ENCODE data around the gene XPNPEP1.

DNA sequence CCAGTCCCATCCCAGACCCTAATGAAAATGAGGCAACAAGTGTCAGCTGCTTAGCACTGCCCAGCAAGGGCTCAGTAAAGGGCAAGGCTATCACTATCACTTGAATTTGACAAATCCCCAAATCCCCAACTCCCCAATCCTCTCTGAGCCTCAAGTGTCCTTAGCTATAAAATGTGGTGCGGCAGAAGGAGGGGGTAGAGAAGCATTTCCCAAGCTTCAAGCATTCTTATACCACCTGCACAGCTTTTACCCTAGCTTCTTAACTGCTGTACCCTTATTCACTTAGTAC, 41.6 kb downstream of the XPNPEP1 start:
- TF ChIP-seq, protein P1, sequence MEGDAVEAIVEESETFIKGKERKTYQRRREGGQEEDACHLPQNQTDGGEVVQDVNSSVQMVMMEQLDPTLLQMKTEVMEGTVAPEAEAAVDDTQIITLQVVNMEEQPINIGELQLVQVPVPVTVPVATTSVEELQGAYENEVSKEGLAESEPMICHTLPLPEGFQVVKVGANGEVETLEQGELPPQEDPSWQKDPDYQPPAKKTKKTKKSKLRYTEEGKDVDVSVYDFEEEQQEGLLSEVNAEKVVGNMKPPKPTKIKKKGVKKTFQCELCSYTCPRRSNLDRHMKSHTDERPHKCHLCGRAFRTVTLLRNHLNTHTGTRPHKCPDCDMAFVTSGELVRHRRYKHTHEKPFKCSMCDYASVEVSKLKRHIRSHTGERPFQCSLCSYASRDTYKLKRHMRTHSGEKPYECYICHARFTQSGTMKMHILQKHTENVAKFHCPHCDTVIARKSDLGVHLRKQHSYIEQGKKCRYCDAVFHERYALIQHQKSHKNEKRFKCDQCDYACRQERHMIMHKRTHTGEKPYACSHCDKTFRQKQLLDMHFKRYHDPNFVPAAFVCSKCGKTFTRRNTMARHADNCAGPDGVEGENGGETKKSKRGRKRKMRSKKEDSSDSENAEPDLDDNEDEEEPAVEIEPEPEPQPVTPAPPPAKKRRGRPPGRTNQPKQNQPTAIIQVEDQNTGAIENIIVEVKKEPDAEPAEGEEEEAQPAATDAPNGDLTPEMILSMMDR (IDR thresholded peaks at IDR 0.05; ENCODE audit: low read length): no peak
- TF ChIP-seq EZH2 (IDR thresholded peaks at IDR 0.05; ENCODE audit: borderline replicate concordance, low read length): no peak

Data from OCI-LY1 (cell line).